KOPT-K1 (cell line): ENCODE measurements around the gene LRRFIP2.
"Not testable (repeated sequence)": the region's sequence is repeated elsewhere in the genome, so short reads cannot be mapped to it uniquely, and the experiment has no call there.

ENCODE experiments used
- H3K27ac ChIP-seq: fragments of 200-600 bp; sonication (generic); 2 replicates; pipeline ENCODE4 v1.5.1; 2016; ENCODE audit warnings: antibody characterized with exemption, mild to moderate bottlenecking, low read depth, low read length; ENCODE audit not compliant: poor library complexity, severe bottlenecking
- H3K36me3 ChIP-seq: fragments of 200-600 bp; sonication (generic); 2 replicates; pipeline ENCODE4 v1.5.1; 2017; ENCODE audit warnings: antibody characterized with exemption, mild to moderate bottlenecking, low read length, moderate library complexity; ENCODE audit not compliant: insufficient read depth
- H3K9me3 ChIP-seq: fragments of 200-600 bp; sonication (generic); 2 replicates; pipeline ENCODE4 v1.5.1; 2017; ENCODE audit warnings: antibody characterized with exemption, low read length, mild to moderate bottlenecking; ENCODE audit not compliant: insufficient read depth, poor library complexity, severe bottlenecking

LRRFIP2 gene

GRCh38 chr3:37055077-37055476 is 119.3 kb downstream of the LRRFIP2 start:
- H3K9me3 ChIP-seq, result not testable (repeated sequence)
- H3K36me3 ChIP-seq, result peaks cover 91% of the 10 kb centered on the region

DNA sequence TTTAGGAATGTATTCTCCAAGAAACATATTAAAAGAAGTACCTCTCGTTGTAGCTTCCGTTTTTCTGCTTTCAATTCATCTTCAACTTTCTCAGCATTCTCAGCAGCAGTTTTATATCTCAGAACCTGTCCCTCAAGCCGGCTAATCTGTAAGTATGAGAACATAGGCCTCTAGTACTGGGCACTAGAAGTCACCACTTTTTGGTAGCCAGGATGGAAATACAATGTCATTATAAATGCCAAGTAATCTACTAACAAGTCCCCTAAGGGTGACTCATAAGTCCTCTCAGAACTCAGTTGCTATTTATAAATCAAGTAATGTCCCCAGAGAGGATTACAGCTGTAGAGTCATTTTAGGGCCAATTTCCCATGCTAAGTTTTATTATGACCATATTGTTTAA is 120.0 kb downstream of the LRRFIP2 start:
- Histone ChIP-seq H3K27ac (no peak overlapping the region), H3K9me3 (no peaks in the 10 kb centered on the region), H3K36me3 (peaks cover 98% of the 10 kb centered on the region)

More at GRCh38 chr3:37055077-37055476, 119.3 kb downstream of the LRRFIP2 start:
- not testable (repeated sequence) for H3K27ac ChIP-seq

DNA sequence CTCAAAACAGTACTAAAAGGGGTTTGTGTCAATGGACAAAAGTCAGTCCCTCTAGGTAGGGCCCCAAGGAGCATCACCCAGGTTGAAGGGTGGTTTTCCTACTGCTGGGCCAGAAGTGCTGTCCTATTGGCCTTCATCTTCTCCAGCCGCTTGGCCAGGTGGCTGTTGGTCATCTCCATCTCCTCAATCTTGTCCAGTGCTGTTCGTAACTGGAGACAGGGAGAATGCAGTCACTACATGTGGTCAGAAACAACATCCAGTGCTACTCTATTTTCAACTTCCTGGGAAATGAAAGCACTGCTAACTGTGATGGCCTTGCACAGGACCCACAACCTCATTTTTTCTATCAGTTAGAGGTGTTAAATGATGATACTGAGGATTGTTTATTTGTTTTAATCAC is 120.6 kb downstream of the LRRFIP2 start:
- H3K36me3 ChIP-seq, result peaks cover 100% of the 10 kb centered on the region
- no peak overlapping the region for H3K27ac ChIP-seq
- no peaks in the 10 kb centered on the region for H3K9me3 ChIP-seq

DNA sequence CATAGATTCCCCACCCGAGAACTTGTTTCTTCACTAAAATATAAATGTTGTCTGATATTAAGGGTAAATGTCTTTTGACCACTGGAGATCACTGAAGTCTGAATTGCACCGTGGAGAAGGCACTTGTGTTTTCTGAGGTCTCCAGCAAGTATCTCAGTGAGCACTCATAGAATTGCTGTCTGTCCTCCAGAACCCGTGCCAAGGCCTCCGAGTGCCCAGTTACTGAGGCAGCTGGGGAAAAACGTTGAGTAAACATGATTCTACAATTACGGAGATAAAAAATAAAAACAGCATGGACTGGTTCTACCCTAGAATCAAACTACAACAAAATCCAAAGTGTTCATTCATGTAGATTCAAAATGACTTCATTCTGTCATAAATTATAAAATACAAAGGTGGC is 121.0 kb downstream of the LRRFIP2 start:
- Histone ChIP-seq H3K36me3 (peaks cover 100% of the 10 kb centered on the region), H3K27ac (no peak overlapping the region), H3K9me3 (no peaks in the 10 kb centered on the region)

GRCh38 chr3:37052860-37053259 is 121.5 kb downstream of the LRRFIP2 start:
- no peaks in the 10 kb centered on the region for H3K9me3 ChIP-seq
- H3K36me3 ChIP-seq, result peaks cover 100% of the 10 kb centered on the region
- no peak overlapping the region for H3K27ac ChIP-seq

- Histone ChIP-seq H3K36me3 (peaks cover 98% of the 10 kb centered on the region), H3K9me3 (no peaks in the 10 kb centered on the region), H3K27ac (no peak overlapping the region)
Measured at GRCh38 chr3:37050282-37050681, 124.1 kb downstream of the LRRFIP2 start.

DNA sequence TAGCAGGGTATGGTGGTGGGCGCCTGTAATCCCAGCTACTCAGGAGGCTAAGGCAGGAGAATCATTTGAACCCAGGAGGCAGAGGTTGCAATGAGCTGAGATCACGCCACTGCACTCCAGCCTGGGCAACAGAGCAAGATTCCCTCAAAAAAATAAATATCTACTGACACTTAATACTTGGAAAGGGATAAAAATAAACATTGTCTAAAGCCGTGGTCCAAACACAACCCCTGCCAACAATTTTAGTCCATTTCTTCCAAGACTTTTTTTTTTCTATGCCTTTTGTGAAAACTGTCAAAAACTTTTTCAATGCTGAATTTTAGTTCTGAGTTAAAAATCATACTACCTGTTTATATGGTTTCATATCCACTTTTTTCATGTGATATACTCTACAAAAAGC is 131.7 kb downstream of the LRRFIP2 start:
- H3K36me3 ChIP-seq, result peaks cover 96% of the 10 kb centered on the region
- not testable (repeated sequence) for H3K9me3 ChIP-seq, H3K27ac ChIP-seq

- Histone ChIP-seq H3K27ac (no peak overlapping the region), H3K9me3 (no peaks in the 10 kb centered on the region), H3K36me3 (peaks cover 96% of the 10 kb centered on the region)
Measured at GRCh38 chr3:37041546-37042195, 132.7 kb downstream of the LRRFIP2 start.

DNA sequence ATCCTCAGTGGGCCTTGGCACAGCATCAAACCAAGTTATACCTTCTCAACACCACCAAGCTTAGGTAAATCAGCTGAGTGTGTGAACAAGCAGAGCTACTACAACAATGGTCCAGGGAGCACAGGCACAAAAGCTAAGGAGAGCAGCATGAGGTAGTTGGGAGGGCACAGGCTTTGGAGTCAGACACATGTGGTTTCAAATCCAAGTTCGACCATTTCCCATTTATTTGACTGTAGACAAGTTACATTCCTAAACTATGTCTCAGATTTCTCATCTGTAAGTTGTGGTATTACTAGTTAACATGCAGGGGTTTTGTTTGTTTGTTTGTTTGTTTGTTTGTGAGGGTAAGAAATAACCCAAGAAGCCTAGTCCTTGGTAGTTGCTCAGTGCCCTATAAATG is 134.2 kb downstream of the LRRFIP2 start:
- peaks cover 98% of the 10 kb centered on the region for H3K36me3 ChIP-seq

DNA sequence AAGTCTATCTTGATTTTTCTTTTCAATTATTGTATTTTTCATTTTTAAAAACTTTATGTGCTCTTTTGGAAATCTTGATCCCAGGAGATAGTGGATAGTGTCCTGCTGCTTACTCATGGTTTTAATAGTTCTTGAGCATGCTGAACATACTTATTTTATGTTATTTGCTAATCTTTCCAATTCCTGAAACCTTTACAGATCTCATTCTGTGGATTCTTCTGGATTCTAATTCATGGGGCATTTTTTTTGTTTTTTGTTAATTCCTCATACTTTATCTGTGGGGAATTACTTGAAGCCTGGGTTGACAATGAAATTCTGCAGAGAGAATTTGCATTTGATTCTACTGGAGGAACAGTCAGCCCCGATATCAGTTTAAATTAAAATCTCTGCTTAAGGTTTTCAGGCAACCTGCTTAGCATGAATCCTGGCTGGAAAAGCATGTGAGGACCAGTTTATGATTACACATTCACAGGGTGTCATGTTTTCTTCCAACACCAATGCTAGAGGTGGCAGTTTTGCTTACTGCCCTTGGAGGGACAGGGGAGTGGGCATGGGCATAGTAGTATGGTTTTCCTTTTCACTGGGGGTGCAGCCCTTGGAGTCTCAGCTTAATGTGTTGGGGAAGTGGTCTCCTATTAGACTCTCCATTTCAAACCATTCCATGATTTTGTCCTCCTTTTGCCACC is 135.1 kb downstream of the LRRFIP2 start:
- no peak overlapping the region for H3K27ac ChIP-seq
- peaks cover 19% of the 10 kb centered on the region for H3K9me3 ChIP-seq
- H3K36me3 ChIP-seq, result peaks cover 99% of the 10 kb centered on the region

More for the DNA sequence above, 134.2 kb downstream of the LRRFIP2 start:
- Histone ChIP-seq H3K9me3 (peaks cover 13% of the 10 kb centered on the region), H3K27ac (no peak overlapping the region)

- Histone ChIP-seq H3K9me3 (peaks cover 19% of the 10 kb centered on the region), H3K27ac (no peak overlapping the region), H3K36me3 (peaks cover 100% of the 10 kb centered on the region)
Measured at GRCh38 chr3:37037352-37037751, 137.0 kb downstream of the LRRFIP2 start.

DNA sequence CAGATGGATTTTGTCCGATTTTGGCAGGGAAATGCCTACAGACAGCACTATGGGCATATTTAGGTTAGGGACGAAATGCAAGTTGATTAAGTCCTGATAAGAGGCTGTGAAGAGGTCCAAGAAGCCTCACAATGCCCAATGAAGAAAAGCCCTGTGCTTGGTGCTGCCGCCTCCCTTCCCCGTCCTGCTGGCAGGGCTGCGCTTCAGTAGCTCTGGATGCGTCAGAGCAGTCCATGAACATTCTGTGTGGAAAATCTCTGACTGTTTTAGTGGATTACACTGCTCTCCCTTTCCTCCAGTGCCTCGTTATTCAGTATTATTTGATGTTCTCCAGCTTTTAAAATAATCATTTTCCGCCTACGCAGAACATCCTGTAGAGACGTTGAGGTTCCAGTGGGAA is 141.4 kb downstream of the LRRFIP2 start:
- peaks cover 19% of the 10 kb centered on the region for H3K9me3 ChIP-seq
- H3K27ac ChIP-seq, result no peak overlapping the region
- H3K36me3 ChIP-seq, result peaks cover 100% of the 10 kb centered on the region

DNA sequence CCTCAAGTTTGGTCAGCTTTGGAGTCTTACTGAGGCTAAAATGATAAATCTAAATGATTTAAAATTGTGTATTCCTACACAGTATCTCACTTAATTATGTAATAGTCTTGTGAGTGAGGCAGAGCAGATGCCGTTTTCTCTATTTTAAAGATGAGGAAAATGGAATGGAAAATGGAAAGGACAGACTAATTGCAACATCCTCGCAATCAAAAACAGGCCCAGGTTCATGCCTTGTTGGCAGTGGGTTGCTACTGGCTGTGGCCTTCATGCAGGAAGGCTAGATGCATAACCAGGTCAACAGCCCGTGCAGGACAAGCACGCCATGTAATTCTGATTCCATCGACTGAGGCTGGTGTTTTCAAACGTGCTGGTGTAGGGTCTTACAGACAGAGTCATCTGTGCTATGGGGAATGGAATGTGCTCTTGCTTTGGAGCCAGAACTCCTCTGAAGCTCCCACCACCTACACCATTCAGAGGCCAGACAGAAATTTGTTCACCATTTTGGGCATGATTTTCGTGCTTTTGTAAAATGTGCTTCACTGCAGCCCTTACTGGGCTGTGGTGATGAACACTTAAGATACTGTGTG is 143.2 kb downstream of the LRRFIP2 start:
- Histone ChIP-seq H3K27ac (no peak overlapping the region), H3K36me3 (peaks cover 100% of the 10 kb centered on the region), H3K9me3 (peaks cover 15% of the 10 kb centered on the region)

DNA sequence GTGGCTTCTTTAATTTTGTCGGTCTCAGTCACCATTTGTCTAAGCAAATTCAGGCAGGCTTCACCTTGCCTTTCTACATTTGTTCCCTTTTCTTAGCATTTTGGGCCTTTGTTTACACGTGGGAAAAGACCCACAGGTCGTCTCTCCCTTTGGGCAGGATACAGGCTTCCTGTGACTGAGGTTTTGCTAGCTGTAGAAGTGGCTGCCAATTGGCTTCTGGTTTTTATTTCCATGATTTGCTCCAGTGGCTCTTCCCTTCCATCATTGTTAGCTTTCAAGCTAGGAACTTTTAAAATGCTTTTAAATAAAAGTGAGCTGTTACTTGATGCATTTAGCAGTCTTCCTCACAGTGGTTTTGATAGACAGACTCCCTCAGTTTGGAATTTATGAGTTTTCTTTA is 143.8 kb downstream of the LRRFIP2 start:
- Histone ChIP-seq H3K36me3 (peaks cover 100% of the 10 kb centered on the region), H3K9me3 (peaks cover 9% of the 10 kb centered on the region), H3K27ac (no peak overlapping the region)

DNA sequence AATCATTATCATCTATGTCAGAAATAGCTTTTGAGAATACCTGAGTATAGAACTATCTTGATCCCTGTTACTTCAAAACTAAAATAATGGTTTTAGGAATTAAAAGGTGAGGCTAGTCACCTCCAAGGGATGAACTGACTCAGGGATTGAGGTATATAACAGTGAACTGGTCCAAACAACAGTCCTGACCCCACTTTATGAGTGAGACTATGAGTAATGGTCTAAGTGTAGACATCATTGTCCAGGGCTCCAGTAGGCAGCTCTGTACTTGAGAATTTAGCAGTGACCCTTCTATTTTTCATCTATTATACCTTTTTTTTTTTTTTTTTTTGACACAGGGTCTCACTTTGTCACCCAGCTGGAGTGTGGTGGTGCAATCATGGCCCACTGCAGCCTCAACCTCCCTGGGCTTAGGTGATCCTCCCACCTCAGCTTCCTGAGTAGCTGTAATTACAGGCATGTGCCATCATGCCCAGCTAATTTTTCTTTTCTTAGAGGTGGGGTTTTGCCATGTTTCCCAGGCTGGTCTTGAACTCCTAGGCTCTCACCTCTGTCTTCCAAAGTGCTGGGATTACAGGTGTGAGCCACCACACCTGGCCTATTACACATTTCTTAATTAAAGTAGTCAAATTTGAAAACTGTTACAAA is 144.7 kb downstream of the LRRFIP2 start:
- Histone ChIP-seq H3K9me3 (no peaks in the 10 kb centered on the region), H3K27ac (no peak overlapping the region), H3K36me3 (peaks cover 100% of the 10 kb centered on the region)
